Natural killer cell treated with Interleukin-12 subunit alpha and Interleukin-12 subunit beta and Interleukin-15 and Interleukin-18, amount 100 ng/mL, for 72 hours (primary cell): ENCODE results near the gene RWDD1. TPM values are rescaled to one million over a fixed set of nuclear protein-coding genes. Genes with fewer than 3 reads are reported as not detected.
"Not testable (repeated sequence)": the region's sequence is repeated elsewhere in the genome, so short reads cannot be mapped to it uniquely, and the experiment has no call there.

Experiments
- ATAC-seq, 2 donors: fragments of 150-1000 bp; cut with Tn5 transposase in 1 of 2; sonication (Bioruptor Pico), chemical (Tn5 transposase) in 1 of 2; 2 replicates each; pipeline ENCODE4 v1.10.0; 2021
- DNase-seq: peaks from one replicate; pipeline ENCODE4 v3.0.0; 2022; ENCODE audit warnings: low spot score
- H3K27ac Mint-ChIP-seq, 2 donors: 1 replicate in 1 of 2; 2 replicates in 1 of 2; pipeline ENCODE4 v1.8.0; 2022; ENCODE audit warnings: mixed read lengths in 2 of 2, mild to moderate bottlenecking in 1 of 2, moderate library complexity in 1 of 2
- H3K27me3 Mint-ChIP-seq, 2 donors: 1 replicate in 1 of 2; 2 replicates in 1 of 2; pipeline ENCODE4 v1.8.0; 2022; ENCODE audit warnings: mixed read lengths in 2 of 2
- H3K36me3 Mint-ChIP-seq: one replicate; pipeline ENCODE4 v1.8.0; 2022; ENCODE audit warnings: mixed read lengths
- H3K4me1 Mint-ChIP-seq, 2 donors: 1 replicate in 1 of 2; 2 replicates in 1 of 2; pipeline ENCODE4 v1.8.0; 2022; ENCODE audit warnings: low read depth in 2 of 2, mixed read lengths in 2 of 2, mild to moderate bottlenecking in 1 of 2
- H3K4me3 Mint-ChIP-seq: one replicate; pipeline ENCODE4 v1.8.0; 2022; ENCODE audit warnings: mixed read lengths
- H3K9me3 Mint-ChIP-seq: 2 replicates; pipeline ENCODE4 v1.8.0; 2022; ENCODE audit warnings: mixed read lengths
- total RNA-seq, 2 donors: library from RNA; stranded (reverse); gene quantifications; one replicate each; pipeline ENCODE4 v1.2.3, GENCODE V29; 2022

Gene RWDD1
- total RNA-seq, 2 donors from 2014 or later = 36.5 to 36.8 TPM

DNA sequence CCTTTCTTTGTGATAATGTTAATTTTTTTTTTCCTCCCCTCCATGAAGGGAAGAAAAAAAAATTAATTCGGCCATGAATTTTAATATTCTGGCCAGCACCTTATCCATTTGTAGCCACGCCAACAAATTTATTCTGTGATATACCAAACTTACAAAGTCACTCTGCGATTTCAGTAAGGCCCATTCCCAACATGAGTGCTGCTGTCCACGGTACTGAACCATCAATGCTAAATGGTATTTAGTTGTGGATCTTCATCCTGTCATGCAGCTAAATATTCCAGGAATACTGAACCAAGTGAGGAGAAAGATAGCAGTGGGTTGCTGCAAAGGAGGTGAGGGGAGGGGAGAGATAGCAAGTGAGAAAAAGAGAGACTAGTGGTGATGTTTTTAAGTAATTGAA, 25.5 kb downstream of the RWDD1 start:
- H3K36me3 Mint-ChIP-seq = peaks cover 6% of the 10 kb centered on the region
- no peak overlapping the region for H3K4me3 Mint-ChIP-seq
- ATAC-seq = no peak
- no peaks in the 10 kb centered on the region for H3K27me3 Mint-ChIP-seq
- no peak for DNase-seq
- H3K4me1 Mint-ChIP-seq = no peaks in the 10 kb centered on the region
- no peak overlapping the region for H3K27ac Mint-ChIP-seq
- no peaks in the 10 kb centered on the region for H3K9me3 Mint-ChIP-seq

DNA sequence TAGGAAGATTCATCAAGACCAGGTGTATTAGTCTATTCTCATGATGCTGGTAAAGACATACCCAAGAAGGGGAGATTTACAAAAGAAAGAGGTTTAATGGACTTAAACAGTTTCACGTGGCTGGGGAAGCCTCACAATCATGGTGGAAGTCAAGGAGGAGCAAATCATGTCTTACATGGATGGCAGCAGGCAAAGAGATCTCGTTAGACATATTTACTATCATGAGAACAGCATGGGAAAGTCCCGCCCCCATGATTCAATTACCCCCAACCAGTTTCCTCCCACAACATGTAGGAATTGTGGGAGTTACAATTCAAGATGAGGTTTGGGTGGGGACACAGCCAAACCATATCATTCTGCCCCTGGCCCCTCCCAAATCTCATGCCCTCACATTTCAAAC, 32.6 kb downstream of the RWDD1 start:
- H3K36me3 Mint-ChIP-seq = peaks cover 26% of the 10 kb centered on the region
- not testable (repeated sequence) for H3K9me3 Mint-ChIP-seq, H3K4me1 Mint-ChIP-seq, H3K4me3 Mint-ChIP-seq, DNase-seq, H3K27ac Mint-ChIP-seq, H3K27me3 Mint-ChIP-seq, ATAC-seq

- not testable (repeated sequence) for H3K27me3 Mint-ChIP-seq, DNase-seq, H3K4me3 Mint-ChIP-seq, H3K9me3 Mint-ChIP-seq, H3K27ac Mint-ChIP-seq, H3K4me1 Mint-ChIP-seq, ATAC-seq
- H3K36me3 Mint-ChIP-seq = peaks cover 26% of the 10 kb centered on the region
Observed at GRCh38 chr6:116604868-116605267, 33.6 kb downstream of the RWDD1 start.

GRCh38 chr6:116605935-116606334, 34.6 kb downstream of the RWDD1 start:
- no peak for DNase-seq
- no peak overlapping the region for H3K4me3 Mint-ChIP-seq
- H3K27ac Mint-ChIP-seq = no peak overlapping the region
- peaks cover 26% of the 10 kb centered on the region for H3K36me3 Mint-ChIP-seq
- peaks cover 3% of the 10 kb centered on the region for H3K9me3 Mint-ChIP-seq
- ATAC-seq = no peak
- no peaks in the 10 kb centered on the region for H3K4me1 Mint-ChIP-seq
- peaks cover 2 to 4% of the 10 kb centered on the region in 2 donors for H3K27me3 Mint-ChIP-seq

DNA sequence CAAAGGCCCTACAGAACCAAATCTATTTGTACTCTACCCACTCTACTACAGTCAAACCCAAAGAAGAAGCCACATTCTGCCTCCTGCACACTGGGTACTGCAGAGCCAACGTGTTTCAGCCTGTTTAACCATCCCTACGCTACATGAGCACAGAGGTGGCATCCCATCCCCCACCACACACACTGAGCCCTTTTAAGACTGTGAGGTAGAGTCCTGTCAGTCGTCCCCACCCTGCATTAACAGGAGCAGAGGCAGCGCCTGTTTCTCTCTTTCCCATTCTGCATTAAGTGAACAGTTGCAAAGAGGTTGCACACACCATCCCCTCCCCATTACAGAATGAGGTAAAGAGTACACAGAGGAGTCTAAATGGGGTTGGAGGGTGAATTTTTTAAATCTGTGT, 39.8 kb downstream of the RWDD1 start:
- ATAC-seq = no peak
- H3K27me3 Mint-ChIP-seq = peaks cover 9 to 12% of the 10 kb centered on the region in 2 donors
- H3K36me3 Mint-ChIP-seq = peaks cover 6% of the 10 kb centered on the region
- H3K9me3 Mint-ChIP-seq = no peaks in the 10 kb centered on the region
- H3K4me3 Mint-ChIP-seq = no peak overlapping the region
- peaks cover 3 to 4% of the 10 kb centered on the region in 2 donors for H3K4me1 Mint-ChIP-seq
- no peak overlapping the region for H3K27ac Mint-ChIP-seq
- no peak for DNase-seq

DNA sequence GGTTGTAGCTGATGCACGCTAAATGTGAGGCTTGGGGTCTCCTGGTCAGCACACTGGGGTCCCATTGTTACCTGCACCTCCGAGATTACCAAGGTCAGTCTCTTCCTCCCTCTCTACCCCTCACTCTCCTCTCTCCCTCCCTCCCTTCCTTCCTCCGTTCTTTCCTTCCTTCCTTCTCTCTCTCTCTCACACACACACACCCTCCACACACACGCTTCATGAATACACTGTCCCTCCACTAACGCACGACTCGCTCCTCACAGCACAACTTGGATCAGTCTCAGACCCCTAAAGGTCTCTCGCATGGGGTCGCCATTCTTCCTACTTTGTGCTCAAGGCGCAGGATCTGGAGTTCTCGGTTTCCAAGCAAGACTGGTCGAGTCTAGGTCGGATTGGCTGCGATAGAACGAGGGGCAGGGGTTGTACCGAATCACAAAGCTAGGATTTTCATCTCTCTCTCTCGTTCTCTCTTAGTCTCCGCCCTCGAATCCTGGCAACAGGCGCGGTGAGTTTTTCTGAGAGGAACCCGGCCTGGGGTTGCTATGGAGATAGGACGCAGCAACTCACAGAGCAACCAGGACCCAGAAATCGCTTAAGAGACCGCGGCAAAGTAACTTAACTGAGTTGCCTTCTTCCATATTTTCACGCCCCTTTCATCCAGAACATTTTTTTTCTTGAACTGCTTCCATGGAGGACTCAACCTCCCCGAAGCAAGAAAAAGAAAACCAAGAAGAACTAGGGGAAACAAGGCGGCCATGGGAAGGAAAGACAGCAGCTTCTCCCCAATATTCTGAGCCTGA, 44.8 kb downstream of the RWDD1 start, which contains the start of gene RSPH4A:
TSS of gene RSPH4A (plus strand) at position 543 of the 800 bp plus-strand sequence. CDS start at position 688, 145 bp downstream.
- Mint-ChIP-seq H3K36me3 (no peaks in the 10 kb centered on the region), H3K27me3 (peaks cover 11 to 31% of the 10 kb centered on the region in 2 donors), H3K27ac (no peak within 1 kb of the TSS), H3K4me1 (peaks cover 14 to 16% of the 10 kb centered on the region in 2 donors), H3K9me3 (no peaks in the 10 kb centered on the region), H3K4me3 (peak within 1 kb of the TSS; percentile 82)
- peak; percentile 94 to 97 for ATAC-seq
- peak; percentile 62 for DNase-seq

- peak in 1 of 2 donors; percentile 42 for ATAC-seq
- Mint-ChIP-seq H3K4me3 (peak overlapping the region; percentile 82), H3K4me1 (peaks cover 14 to 16% of the 10 kb centered on the region in 2 donors), H3K36me3 (no peaks in the 10 kb centered on the region), H3K27ac (no peak overlapping the region), H3K9me3 (no peaks in the 10 kb centered on the region), H3K27me3 (peaks cover 10 to 28% of the 10 kb centered on the region in 2 donors)
- no peak for DNase-seq
Observed at GRCh38 chr6:116616737-116617053, 45.4 kb downstream of the RWDD1 start.

DNA sequence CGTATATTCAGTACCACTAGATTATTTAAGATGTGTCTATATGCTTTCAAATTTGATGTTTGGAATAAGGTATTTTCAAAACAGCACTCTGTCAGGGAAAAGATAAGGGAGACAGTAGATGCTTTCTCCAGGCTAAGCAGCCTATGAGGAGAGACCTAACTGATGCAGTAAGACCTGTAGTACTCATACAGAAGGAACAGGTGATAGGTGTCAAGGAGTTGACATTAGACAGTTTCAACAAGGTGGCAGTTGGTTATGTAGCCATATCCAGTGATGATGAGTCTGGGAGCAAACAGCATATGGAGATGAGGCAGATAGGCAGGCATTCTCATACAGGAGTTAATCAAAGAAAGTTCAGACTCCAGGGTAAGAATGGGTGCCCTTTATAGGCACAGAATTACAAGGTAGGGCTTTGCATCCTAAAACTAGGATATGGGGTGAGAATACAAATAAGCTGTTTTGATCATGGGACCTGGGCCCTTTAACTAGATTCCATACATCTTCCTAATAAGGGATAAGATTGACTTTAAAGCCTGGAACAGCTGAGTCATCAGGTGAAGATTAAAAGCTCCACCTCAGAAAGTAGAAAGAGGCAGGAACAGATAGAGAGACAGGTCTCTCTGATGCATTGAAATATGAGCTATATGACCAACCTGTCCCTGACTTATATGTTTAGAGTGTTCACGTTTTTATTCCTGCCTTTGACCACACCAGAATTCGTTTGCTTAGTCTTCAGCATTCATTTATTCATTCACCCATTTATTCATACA, 52.9 kb downstream of the RWDD1 start:
- H3K27ac Mint-ChIP-seq = no peak overlapping the region

DNA sequence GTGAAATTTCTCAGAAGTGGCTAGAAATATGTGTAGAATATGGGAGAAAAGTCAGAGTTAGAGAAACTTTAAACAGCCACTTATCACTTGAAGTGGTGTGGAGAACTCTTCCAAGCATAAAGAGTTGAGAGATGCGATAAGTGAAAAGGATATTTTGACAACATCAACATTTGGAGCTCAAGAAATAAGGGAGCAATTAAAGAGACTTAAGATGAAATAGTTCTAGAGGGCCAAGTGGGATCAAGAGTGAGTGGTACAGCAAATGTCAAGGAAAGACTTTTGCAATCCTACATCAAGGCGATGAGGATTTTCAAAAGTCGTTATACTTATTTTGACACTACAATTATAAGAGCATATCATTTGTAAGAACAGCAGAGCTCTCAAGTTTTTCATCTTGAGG, 54.6 kb downstream of the RWDD1 start:
- Mint-ChIP-seq H3K27me3 (peaks cover 0 to 2% of the 10 kb centered on the region in 2 donors), H3K36me3 (no peaks in the 10 kb centered on the region), H3K27ac (no peak overlapping the region), H3K9me3 (no peaks in the 10 kb centered on the region), H3K4me1 (peaks cover 0 to 5% of the 10 kb centered on the region in 2 donors), H3K4me3 (no peak overlapping the region)
- DNase-seq (no peak), ATAC-seq (no peak)

More for the DNA sequence above, 52.9 kb downstream of the RWDD1 start:
- Mint-ChIP-seq H3K9me3 (no peaks in the 10 kb centered on the region), H3K4me1 (no peaks in the 10 kb centered on the region), H3K27me3 (peaks cover 0 to 2% of the 10 kb centered on the region in 2 donors), H3K4me3 (no peak overlapping the region), H3K36me3 (no peaks in the 10 kb centered on the region)
- no peak for DNase-seq
- no peak for ATAC-seq

DNA sequence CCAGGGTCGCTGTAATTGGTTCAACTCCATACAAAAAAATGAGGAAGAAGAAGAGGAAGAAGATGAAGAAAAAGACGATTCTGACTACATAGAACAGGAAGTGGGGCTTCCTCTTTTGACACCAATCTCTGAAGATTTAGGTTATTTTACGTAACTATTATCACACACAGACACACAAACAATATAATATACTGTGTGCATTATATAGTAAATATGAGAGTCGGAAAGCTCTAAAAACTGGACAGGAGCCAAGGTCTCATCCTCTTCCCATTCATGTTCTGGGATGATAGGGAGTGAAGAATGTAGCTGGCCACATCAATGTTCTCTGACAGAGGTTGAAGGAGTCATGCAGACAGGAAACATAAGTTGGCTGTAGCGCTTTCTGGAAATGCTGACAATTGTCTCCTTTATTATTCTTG, 58.3 kb downstream of the RWDD1 start:
- no peak overlapping the region for H3K4me3 Mint-ChIP-seq
- H3K36me3 Mint-ChIP-seq = peaks cover 11% of the 10 kb centered on the region
- DNase-seq (no peak), ATAC-seq (no peak)
- H3K9me3 Mint-ChIP-seq = no peaks in the 10 kb centered on the region
- H3K27ac Mint-ChIP-seq = no peak overlapping the region
- peaks cover 7 to 9% of the 10 kb centered on the region in 2 donors for H3K4me1 Mint-ChIP-seq
- no peaks in the 10 kb centered on the region for H3K27me3 Mint-ChIP-seq

- Mint-ChIP-seq H3K9me3 (no peaks in the 10 kb centered on the region), H3K36me3 (peaks cover 11% of the 10 kb centered on the region), H3K4me3 (no peak overlapping the region), H3K27ac (no peak overlapping the region), H3K27me3 (no peaks in the 10 kb centered on the region), H3K4me1 (peaks cover 7 to 9% of the 10 kb centered on the region in 2 donors)
- DNase-seq = no peak
- no peak for ATAC-seq
Observed at GRCh38 chr6:116631379-116631990, 60.2 kb downstream of the RWDD1 start.

- DNase-seq = no peak
- H3K27ac Mint-ChIP-seq = no peak overlapping the region
- H3K4me3 Mint-ChIP-seq = no peak overlapping the region
- H3K4me1 Mint-ChIP-seq = peaks cover 7 to 9% of the 10 kb centered on the region in 2 donors
- no peak for ATAC-seq
- no peaks in the 10 kb centered on the region for H3K27me3 Mint-ChIP-seq
- H3K9me3 Mint-ChIP-seq = no peaks in the 10 kb centered on the region
- peaks cover 16% of the 10 kb centered on the region for H3K36me3 Mint-ChIP-seq
Observed at GRCh38 chr6:116633685-116634084, 62.4 kb downstream of the RWDD1 start.
